Peyer's patch (tissue), 4 donors: ENCODE measurements around the gene IQSEC3.

Experiments used
- CTCF ChIP-seq, 6 experiments: fragments of 450-650 bp in 4 of 6; fragments of 200-600 bp in 2 of 6; sonication (generic) in 1 of 6; IDR thresholded peaks; one replicate each; pipeline ENCODE4 v1.5.1; 2017 to 2019; ENCODE audit warnings: antibody characterized with exemption in 6 of 6, mild to moderate bottlenecking in 3 of 6, moderate library complexity in 1 of 6
- POLR2A ChIP-seq, 2 donors: fragments of 450-650 bp; IDR thresholded peaks; one replicate each; pipeline ENCODE4 v1.5.1; 2017; ENCODE audit warnings: antibody characterized with exemption in 2 of 2, mild to moderate bottlenecking in 2 of 2, moderate library complexity in 2 of 2

GRCh38 chr12:160858-161257 lies 94.3 kb downstream of the IQSEC3 start:
- TF ChIP-seq CTCF (IDR thresholded peaks at IDR 0.05) = no peak
- TF ChIP-seq POLR2A (IDR thresholded peaks at IDR 0.05) = no peak
